Lung (tissue), 12 donors: ENCODE measurements around the gene OR6K3. TPM values are rescaled to one million over a fixed set of nuclear protein-coding genes. Genes with fewer than 3 reads are reported as not detected.

ENCODE experiments used
- ATAC-seq: fragments of 200-7000 bp; cut with Tn5 transposase; one replicate; pipeline ENCODE4 v1.9.1; 2020; ENCODE audit warnings: moderate number of reproducible peaks; ENCODE audit not compliant: insufficient read depth, low FRiP score
- DNase-seq, 3 donors: peaks; one replicate each; pipeline ENCODE4 v3.0.0-alpha.2; 2013 to 2017
- H3K27ac ChIP-seq, 2 donors: one replicate each; pipeline ENCODE4 v1.5.1; 2013; ENCODE audit warnings: mild to moderate bottlenecking in 2 of 2, moderate library complexity in 2 of 2, control low read depth in 1 of 2, inconsistent platforms in 1 of 2, low read depth in 1 of 2, low read length in 1 of 2
- H3K27me3 ChIP-seq, 3 donors: one replicate each; pipeline ENCODE4 v1.5.1; 2013; ENCODE audit warnings: low read length in 2 of 3; ENCODE audit not compliant: control insufficient read depth in 3 of 3, insufficient read depth in 3 of 3
- H3K36me3 ChIP-seq, 4 donors: one replicate each; pipeline ENCODE4 v1.5.1; 2013; ENCODE audit warnings: low read length in 4 of 4, mild to moderate bottlenecking in 1 of 4, moderate library complexity in 1 of 4; ENCODE audit not compliant: control insufficient read depth in 4 of 4, insufficient read depth in 4 of 4
- H3K4me1 ChIP-seq, 5 donors: one replicate each; pipeline ENCODE4 v1.5.1; 2013; ENCODE audit warnings: low read length in 5 of 5, mild to moderate bottlenecking in 2 of 5, moderate library complexity in 1 of 5; ENCODE audit not compliant: control insufficient read depth in 5 of 5, insufficient read depth in 5 of 5
- H3K4me3 ChIP-seq: one replicate; pipeline ENCODE4 v1.5.1; 2013; ENCODE audit warnings: mild to moderate bottlenecking, control low read depth, moderate library complexity
- H3K9ac ChIP-seq, 2 donors: one replicate each; pipeline ENCODE4 v1.5.1; 2013; ENCODE audit warnings: low read length in 2 of 2, control low read depth in 1 of 2; ENCODE audit not compliant: insufficient read depth in 1 of 2
- H3K9me3 ChIP-seq, 4 donors: one replicate each; pipeline ENCODE4 v1.5.1; 2013; ENCODE audit warnings: low read length in 3 of 4, mild to moderate bottlenecking in 1 of 4, moderate library complexity in 1 of 4; ENCODE audit not compliant: control insufficient read depth in 4 of 4, insufficient read depth in 3 of 4
- WGBS, 2 donors: extraction: QIAGEN DNeasy Blood & Tissue Kit; methylation state at CpG; one replicate each; pipeline ENCODE4 v1.1.7; 2013; 5-methylcytosine and 5-hydroxymethylcytosine counted together
- polyA plus RNA-seq, 2 donors: library from polyadenylated mRNA; stranded (reverse); fragments of 200-250 nt; gene quantifications; one replicate each; pipeline ENCODE4 v1.2.1, GENCODE V29; 2013
- total RNA-seq, 2 donors: library from RNA; depleted of rRNA in 1 of 2; stranded (reverse); fragments of >200 nt in 1 of 2; gene quantifications; one replicate each; pipeline ENCODE4 v1.2.1, GENCODE V29; 2014 to 2021
- TF ChIP-seq, protein P1 (sequence below): IDR thresholded peaks from 2 replicates; pipeline ENCODE4 v1.5.1; 2012; ENCODE audit warnings: mild to moderate bottlenecking; ENCODE audit errors: control extremely low read depth, extremely low read depth
- donor health status: control.
- donor health status: control.
- donor health status: Bipolar disorder and iron deficiency.
- donor health status: healthy.
- donor health status: DM: yes; HTN: yes; CAD: no.

The OR6K3 gene
- total and polyA plus RNA-seq, 4 donors = 0.06 to 0.12 (median 0.09) TPM; not detected in 1

GRCh38 chr1:158716335-158716734 lies 4.2 kb downstream of the OR6K3 start:
- no peak for ATAC-seq
- H3K9me3 ChIP-seq = no peaks in the 10 kb centered on the region
- no peaks in the 10 kb centered on the region for H3K36me3 ChIP-seq
- H3K4me1 ChIP-seq = no peaks in the 10 kb centered on the region
- no peak for DNase-seq
- 82 to 98% methylated on average over 1 of the region's 1 CpG for WGBS, 2 donors
- TF ChIP-seq, protein P1, sequence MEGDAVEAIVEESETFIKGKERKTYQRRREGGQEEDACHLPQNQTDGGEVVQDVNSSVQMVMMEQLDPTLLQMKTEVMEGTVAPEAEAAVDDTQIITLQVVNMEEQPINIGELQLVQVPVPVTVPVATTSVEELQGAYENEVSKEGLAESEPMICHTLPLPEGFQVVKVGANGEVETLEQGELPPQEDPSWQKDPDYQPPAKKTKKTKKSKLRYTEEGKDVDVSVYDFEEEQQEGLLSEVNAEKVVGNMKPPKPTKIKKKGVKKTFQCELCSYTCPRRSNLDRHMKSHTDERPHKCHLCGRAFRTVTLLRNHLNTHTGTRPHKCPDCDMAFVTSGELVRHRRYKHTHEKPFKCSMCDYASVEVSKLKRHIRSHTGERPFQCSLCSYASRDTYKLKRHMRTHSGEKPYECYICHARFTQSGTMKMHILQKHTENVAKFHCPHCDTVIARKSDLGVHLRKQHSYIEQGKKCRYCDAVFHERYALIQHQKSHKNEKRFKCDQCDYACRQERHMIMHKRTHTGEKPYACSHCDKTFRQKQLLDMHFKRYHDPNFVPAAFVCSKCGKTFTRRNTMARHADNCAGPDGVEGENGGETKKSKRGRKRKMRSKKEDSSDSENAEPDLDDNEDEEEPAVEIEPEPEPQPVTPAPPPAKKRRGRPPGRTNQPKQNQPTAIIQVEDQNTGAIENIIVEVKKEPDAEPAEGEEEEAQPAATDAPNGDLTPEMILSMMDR = no peak
- H3K27ac ChIP-seq = no peak overlapping the region
- no peaks in the 10 kb centered on the region for H3K27me3 ChIP-seq
- H3K4me3 ChIP-seq = no peak overlapping the region
- H3K9ac ChIP-seq = no peak overlapping the region

DNA sequence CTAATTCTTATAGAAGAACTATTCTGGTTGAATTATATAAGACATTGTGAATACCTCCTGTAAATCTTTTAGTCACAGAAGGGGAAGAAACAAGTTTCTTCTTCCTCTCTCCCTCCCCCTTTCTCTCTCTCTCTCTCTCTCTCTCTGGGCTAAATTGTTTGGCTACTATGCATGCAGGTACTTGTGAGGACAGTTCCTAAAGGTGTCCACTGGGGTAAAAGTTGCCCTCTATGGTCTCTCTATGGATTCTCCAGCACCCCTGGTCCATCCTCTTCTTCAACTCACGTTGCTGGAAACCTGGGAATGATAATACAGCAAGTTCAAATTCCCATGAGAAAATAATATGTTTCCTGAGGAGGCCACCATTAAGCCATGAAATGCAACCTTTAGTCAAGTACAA lies 5.8 kb downstream of the OR6K3 start:
- DNase-seq (no peak), ATAC-seq (no peak)
- Histone ChIP-seq H3K27me3 (no peaks in the 10 kb centered on the region), H3K9ac (no peak overlapping the region), H3K4me1 (no peaks in the 10 kb centered on the region), H3K4me3 (no peak overlapping the region), H3K9me3 (no peaks in the 10 kb centered on the region), H3K27ac (no peak overlapping the region), H3K36me3 (no peaks in the 10 kb centered on the region)
- TF ChIP-seq, protein P1 = no peak
- 48 to 77% methylated on average over 1 of the region's 1 CpG for WGBS, 2 donors

DNA sequence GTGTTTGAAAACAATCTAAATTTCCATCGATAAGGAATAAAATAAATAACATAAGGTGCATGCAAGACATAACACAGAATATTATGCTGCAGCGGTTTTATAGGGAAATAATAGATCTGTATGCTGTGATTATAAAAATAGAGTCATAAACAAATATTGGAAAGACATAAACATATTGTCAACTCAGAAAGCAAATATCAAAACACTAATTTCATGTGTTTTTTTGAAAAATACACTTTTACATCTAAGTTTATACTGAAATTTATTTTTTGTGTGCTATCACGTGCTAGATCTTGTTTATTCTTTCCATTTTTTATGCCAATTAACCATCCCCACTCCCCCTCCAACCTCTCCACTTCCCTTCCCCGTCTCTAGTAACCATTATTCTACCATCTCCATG lies 9.4 kb downstream of the OR6K3 start:
- Histone ChIP-seq H3K27ac (no peak overlapping the region), H3K4me3 (no peak overlapping the region), H3K27me3 (no peaks in the 10 kb centered on the region), H3K9me3 (no peaks in the 10 kb centered on the region), H3K36me3 (no peaks in the 10 kb centered on the region), H3K4me1 (no peaks in the 10 kb centered on the region), H3K9ac (no peak overlapping the region)
- ATAC-seq = no peak
- 64 to 81% methylated on average over 4 of the region's 4 CpGs for WGBS, 2 donors
- TF ChIP-seq, protein P1 = no peak
- no peak for DNase-seq

- no peaks in the 10 kb centered on the region for H3K27me3 ChIP-seq
- no peak overlapping the region for H3K4me3 ChIP-seq
- TF ChIP-seq, protein P1 = no peak
- H3K36me3 ChIP-seq = no peaks in the 10 kb centered on the region
- no peak overlapping the region for H3K9ac ChIP-seq
- DNase-seq = no peak
- no peak overlapping the region for H3K27ac ChIP-seq
- no peaks in the 10 kb centered on the region for H3K4me1 ChIP-seq
- WGBS, 2 donors = 72 to 88% methylated on average over 2 of the region's 2 CpGs
- no peaks in the 10 kb centered on the region for H3K9me3 ChIP-seq
- no peak for ATAC-seq
These were observed 14.4 kb downstream of the OR6K3 start for GRCh38 chr1:158706096-158706495.
